Esophagus squamous epithelium (tissue), 4 donors: ENCODE measurements around the gene MRPL40.

Experiments
- CTCF ChIP-seq, 6 experiments: fragments of 450-650 bp in 4 of 6; fragments of 200-600 bp in 2 of 6; sonication (generic) in 2 of 6; IDR thresholded peaks; one replicate each; pipeline ENCODE4 v1.5.1; 2016 to 2019; ENCODE audit warnings: antibody characterized with exemption in 6 of 6, mild to moderate bottlenecking in 4 of 6, moderate library complexity in 4 of 6
- POLR2A ChIP-seq, 4 donors: fragments of 450-650 bp; IDR thresholded peaks; one replicate each; pipeline ENCODE4 v1.6.1; 2017; ENCODE audit warnings: antibody characterized with exemption in 4 of 4, mild to moderate bottlenecking in 4 of 4, moderate library complexity in 3 of 4

- TF ChIP-seq CTCF (IDR thresholded peaks at IDR 0.05) (no peak), POLR2A (IDR thresholded peaks at IDR 0.05) (peak in 1 of 4 donors; percentile 2)
Observed at GRCh38 chr22:19431649-19432132, 654 bp upstream of the MRPL40 start, which contains the start of gene HIRA.
